Right atrium auricular region (tissue), 2 donors: ENCODE data around the gene MRPL55. TPM values are rescaled to one million over a fixed set of nuclear protein-coding genes. Genes with fewer than 3 reads are reported as not detected.
A peak's percentile ranks its signal among the peaks of the same experiment; 100 is the strongest.

Source experiments
- DNase-seq: peaks from one replicate; pipeline ENCODE4 v3.0.0-alpha.2; 2019; ENCODE audit warnings: low spot score
- H3K27ac ChIP-seq, 2 donors: fragments of 200-600 bp; sonication (generic); 1 replicate in 1 of 2; 2 replicates in 1 of 2; pipeline ENCODE4 v1.5.1; 2016 to 2019
- H3K27me3 ChIP-seq, 2 donors: fragments of 200-600 bp; sonication (generic); one replicate each; pipeline versions ENCODE4 v1.5.1 to v1.6.0; 2017 to 2019
- H3K36me3 ChIP-seq: fragments of 200-600 bp; sonication (generic); one replicate; pipeline ENCODE4 v1.5.1; 2016
- H3K4me1 ChIP-seq, 2 donors: fragments of 200-600 bp; sonication (generic); one replicate each; pipeline versions ENCODE4 v1.5.1 to v1.6.0; 2017 to 2019
- H3K4me3 ChIP-seq, 2 donors: fragments of 200-600 bp; sonication (generic); 1 replicate in 1 of 2; 2 replicates in 1 of 2; pipeline ENCODE4 v1.5.1; 2017 to 2019; ENCODE audit warnings: mild to moderate bottlenecking in 1 of 2, moderate library complexity in 1 of 2
- H3K9me3 ChIP-seq, 2 donors: fragments of 200-600 bp; sonication (generic); one replicate each; pipeline ENCODE4 v1.5.1; 2019
- CTCF ChIP-seq, 2 donors: fragments of 200-600 bp; sonication (generic); IDR thresholded peaks; one replicate each; pipeline ENCODE4 v1.5.1; 2019; ENCODE audit warnings: antibody characterized with exemption in 2 of 2
- total RNA-seq, 2 donors: library from RNA; depleted of rRNA; stranded (reverse); fragments of >200 nt; gene quantifications; one replicate each; pipeline ENCODE4 v1.1.0, GENCODE V29; 2016

MRPL55 gene
- total RNA-seq, 2 donors from 2014 or later = 76.6 to 81.2 TPM

GRCh38 chr1:228142155-228142691, 33.1 kb upstream of the MRPL55 start:
- Histone ChIP-seq H3K27me3 (no peaks in the 10 kb centered on the region), H3K4me3 (peak overlapping the region; percentile 88 to 92), H3K4me1 (peaks cover 0 to 53% of the 10 kb centered on the region in 2 donors), H3K9me3 (no peaks in the 10 kb centered on the region), H3K36me3 (peaks cover 18% of the 10 kb centered on the region), H3K27ac (peak overlapping the region; percentile 20 to 96)
- TF ChIP-seq CTCF (IDR thresholded peaks at IDR 0.05) = no peak
- no peak for DNase-seq

DNA sequence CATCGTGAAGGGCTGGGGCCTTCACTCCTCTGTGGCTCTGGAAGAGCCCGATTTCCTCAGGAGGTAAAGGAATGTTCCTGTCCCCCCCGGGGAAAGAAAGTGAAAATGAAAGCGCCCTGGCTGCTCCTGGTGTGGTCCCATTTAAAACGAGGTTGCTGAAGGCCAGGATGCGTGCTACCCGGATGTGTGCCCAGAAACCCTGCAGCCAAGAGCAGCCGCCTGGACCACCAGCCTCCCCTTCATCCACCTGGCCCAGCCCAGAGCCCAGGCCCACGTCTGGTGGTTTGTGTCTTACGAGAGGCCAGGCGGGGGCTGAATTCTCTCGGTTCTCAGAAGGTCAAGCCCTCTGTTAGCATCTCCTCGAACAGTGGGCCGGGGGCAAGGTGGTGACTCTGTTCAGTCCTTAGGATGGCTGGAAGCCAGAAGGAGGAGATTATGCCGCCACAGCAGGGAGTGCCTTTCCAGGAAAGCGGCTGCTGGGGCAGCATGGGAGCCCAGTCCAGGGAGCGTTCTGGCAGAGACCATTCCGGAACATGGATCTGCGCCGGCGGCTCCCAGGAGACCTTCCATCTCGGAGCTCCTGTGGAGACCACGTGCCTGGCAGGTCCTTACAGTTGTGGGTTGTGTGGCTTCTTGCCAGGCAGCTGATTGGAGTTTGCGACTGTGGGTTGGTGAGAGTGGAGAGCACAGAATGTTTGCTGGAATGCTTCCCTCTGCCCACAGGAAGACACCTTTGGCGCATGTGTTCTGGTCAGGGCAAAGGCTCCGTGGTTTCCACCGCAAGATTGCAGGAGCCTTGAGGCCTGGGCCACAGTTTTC, 32.3 kb upstream of the MRPL55 start:
- no peak for DNase-seq
- Histone ChIP-seq H3K27ac (peak overlapping the region; percentile 93 to 96), H3K4me3 (peak overlapping the region; percentile 88 to 92), H3K4me1 (peaks cover 0 to 49% of the 10 kb centered on the region in 2 donors), H3K9me3 (no peaks in the 10 kb centered on the region), H3K36me3 (peaks cover 10% of the 10 kb centered on the region), H3K27me3 (no peaks in the 10 kb centered on the region)
- TF ChIP-seq CTCF (IDR thresholded peaks at IDR 0.05) = no peak

DNA sequence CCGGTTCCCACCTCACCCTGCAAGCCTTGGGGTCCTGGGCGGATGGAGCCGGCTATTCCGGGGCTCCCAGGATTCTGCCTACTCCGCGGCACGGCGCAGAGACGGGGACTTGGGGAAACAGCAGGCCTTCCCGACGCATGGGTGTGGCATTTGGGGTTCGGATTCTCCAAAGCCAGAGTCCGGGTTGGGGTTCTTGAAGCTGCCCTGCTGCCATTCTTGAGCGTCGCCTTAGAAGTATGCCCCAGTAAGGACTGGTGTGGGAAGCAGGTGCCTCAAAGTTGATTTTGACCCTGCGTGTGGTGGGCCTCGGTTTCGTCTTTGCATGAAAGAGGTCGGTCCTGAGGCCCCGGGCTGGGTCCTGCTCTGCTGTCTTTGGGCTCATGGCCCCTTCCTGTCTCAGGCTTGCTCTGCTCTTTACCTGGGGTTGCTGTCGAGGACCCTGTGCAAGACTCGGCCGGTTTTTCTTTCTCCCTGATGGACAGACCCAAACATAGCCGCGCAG, 31.7 kb upstream of the MRPL55 start:
- Histone ChIP-seq H3K4me1 (peaks cover 0 to 49% of the 10 kb centered on the region in 2 donors), H3K4me3 (peak overlapping the region; percentile 88 to 92), H3K9me3 (no peaks in the 10 kb centered on the region), H3K27me3 (no peaks in the 10 kb centered on the region), H3K27ac (peak overlapping the region; percentile 93 to 96), H3K36me3 (peaks cover 6% of the 10 kb centered on the region)
- DNase-seq = no peak
- TF ChIP-seq CTCF (IDR thresholded peaks at IDR 0.05) = no peak

DNA sequence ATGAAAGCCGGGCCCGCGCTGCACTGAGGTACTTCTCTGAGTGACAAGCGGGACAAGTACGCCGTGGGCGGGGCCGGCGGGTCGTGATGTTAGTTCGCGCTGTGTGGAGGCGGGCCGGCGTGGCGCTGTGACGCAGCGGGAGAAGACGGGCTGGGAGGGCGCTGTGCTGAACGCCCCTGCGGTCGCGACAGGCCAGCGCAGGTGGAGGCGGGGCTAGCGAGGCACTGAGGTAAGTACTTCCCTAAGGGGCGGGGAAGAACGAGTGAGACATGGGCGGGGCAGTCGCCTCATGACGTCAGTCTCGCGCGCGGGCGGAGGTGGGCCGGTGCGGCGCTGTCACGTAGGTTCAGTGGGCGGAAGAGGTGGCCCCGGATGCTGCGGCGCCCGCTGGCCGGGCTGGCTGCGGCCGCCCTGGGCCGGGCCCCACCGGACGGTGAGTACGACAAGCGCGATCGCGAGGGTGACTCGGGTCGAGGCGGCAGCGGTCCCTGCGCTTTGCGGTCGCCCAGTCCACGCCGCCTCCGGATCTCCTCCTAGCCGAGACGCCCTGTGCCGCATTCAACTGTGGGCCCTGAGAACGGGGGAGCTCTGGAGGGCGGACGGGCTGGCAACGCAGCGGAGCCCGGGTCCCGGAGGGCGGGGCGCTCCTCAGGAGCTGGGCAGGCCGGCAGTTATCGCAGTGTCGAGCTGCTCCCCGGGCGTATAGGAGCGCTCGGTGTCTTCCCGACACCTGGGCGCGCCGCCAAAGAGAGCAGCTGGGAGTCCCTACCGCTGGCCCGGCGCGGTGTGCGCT, 31.0 kb upstream of the MRPL55 start, which contains the start of gene GUK1:
Gene GUK1 (plus strand): TSS at position 349 of the 793 bp plus-strand sequence. CDS start 24 bp downstream, at position 373.
- peak; percentile 100 for DNase-seq
- peaks cover 0 to 45% of the 10 kb centered on the region in 2 donors for H3K4me1 ChIP-seq
- H3K27ac ChIP-seq = peak within 1 kb of the TSS; percentile 93 to 96
- no peaks in the 10 kb centered on the region for H3K9me3 ChIP-seq
- no peak for TF ChIP-seq CTCF (IDR thresholded peaks at IDR 0.05)
- no peaks in the 10 kb centered on the region for H3K36me3 ChIP-seq
- H3K4me3 ChIP-seq = peak within 1 kb of the TSS; percentile 88 to 92
- no peaks in the 10 kb centered on the region for H3K27me3 ChIP-seq

DNA sequence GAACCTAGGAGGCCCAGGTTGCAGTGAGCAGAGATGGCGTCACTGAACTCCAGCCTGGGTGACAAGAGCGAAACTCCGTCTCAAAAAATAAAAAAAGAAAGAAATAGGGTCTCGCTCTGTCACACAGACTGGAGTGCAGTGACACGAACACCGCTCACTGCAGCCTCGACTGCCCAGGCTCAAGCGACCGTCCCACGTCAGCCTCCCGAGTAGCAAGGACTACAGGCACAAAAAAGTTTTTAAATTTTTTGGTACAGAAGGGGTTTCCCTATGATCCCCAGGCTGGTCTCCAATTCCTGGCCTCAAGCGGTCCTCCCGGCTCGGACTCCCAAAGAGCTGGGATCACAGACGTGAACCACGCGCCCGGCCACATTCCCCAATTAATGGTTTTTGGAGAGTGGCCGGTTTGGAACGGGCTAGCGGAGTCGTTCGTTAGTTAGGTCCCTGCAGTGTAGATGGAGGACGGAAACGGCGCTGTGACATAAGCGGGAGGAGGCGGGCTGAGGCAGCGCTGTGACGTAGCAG, 30.4 kb upstream of the MRPL55 start:
- H3K4me3 ChIP-seq = peak overlapping the region; percentile 88 to 92
- H3K9me3 ChIP-seq = no peaks in the 10 kb centered on the region
- no peaks in the 10 kb centered on the region for H3K27me3 ChIP-seq
- H3K27ac ChIP-seq = peak overlapping the region; percentile 93 to 96
- H3K4me1 ChIP-seq = peaks cover 0 to 39% of the 10 kb centered on the region in 2 donors
- no peaks in the 10 kb centered on the region for H3K36me3 ChIP-seq
- DNase-seq = no peak
- TF ChIP-seq CTCF (IDR thresholded peaks at IDR 0.05) = no peak
